NCI-H2107 (cell line): ENCODE data around the gene EPHA2.
"Not testable (repeated sequence)": the region's sequence is repeated elsewhere in the genome, so short reads cannot be mapped to it uniquely, and the experiment has no call there.

Experiments used
- DNase-seq: peaks from one replicate; lab custom pipeline; 2025; lab: John Stamatoyannopoulos, UW

The EPHA2 gene

GRCh38 chr1:16183765-16184556 lies 28.1 kb upstream of the EPHA2 start:
- no peak for DNase-seq

DNA sequence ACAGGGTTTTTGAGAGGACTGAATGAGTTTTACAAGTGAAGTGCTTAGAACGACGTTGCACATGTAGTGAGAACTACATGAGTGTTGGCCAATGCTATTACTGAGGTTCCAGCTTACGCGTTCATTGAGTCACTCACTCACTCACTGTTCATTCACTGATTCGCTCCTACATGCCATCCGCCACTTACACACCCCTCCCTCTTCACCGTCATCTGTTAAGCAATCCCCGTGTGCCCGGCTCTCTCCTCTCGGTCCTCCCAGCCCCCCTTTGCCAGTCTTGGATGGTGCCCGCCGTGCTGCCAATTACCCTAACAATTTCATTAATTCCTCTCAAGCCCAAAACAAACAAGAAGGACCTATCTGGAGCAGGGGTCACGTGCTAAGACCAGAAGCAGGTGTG lies 27.3 kb upstream of the EPHA2 start:
- DNase-seq, result no peak

- DNase-seq, result no peak
Measured at GRCh38 chr1:16181887-16182719, 26.2 kb upstream of the EPHA2 start.

GRCh38 chr1:16180291-16180824 lies 24.5 kb upstream of the EPHA2 start:
- no peak for DNase-seq

- no peak for DNase-seq
Measured at GRCh38 chr1:16178596-16179497, 23.0 kb upstream of the EPHA2 start.

DNA sequence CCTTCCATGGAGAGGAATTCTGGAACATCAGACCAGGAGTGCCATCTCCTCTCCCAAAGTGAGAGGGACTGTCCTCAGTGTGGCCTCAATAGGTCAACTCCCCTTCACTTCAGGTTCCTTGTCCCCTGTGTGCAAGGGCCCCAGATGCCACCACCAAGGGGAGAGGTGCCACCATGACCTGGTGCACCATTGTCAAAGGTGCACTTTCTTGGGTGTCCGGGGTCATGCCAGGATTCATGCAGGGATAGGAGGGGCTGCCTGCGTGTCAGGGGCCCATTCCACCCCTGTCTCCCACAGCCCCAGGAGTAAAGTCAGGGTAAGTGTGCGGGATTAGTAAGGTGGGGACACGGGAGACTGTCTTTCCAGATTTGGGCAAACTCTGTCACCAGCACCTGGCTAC lies 21.4 kb upstream of the EPHA2 start:
- no peak for DNase-seq

- no peak for DNase-seq
Measured at GRCh38 chr1:16176653-16177052, 20.8 kb upstream of the EPHA2 start.

GRCh38 chr1:16175610-16176553 lies 20.0 kb upstream of the EPHA2 start:
- DNase-seq, result no peak

DNA sequence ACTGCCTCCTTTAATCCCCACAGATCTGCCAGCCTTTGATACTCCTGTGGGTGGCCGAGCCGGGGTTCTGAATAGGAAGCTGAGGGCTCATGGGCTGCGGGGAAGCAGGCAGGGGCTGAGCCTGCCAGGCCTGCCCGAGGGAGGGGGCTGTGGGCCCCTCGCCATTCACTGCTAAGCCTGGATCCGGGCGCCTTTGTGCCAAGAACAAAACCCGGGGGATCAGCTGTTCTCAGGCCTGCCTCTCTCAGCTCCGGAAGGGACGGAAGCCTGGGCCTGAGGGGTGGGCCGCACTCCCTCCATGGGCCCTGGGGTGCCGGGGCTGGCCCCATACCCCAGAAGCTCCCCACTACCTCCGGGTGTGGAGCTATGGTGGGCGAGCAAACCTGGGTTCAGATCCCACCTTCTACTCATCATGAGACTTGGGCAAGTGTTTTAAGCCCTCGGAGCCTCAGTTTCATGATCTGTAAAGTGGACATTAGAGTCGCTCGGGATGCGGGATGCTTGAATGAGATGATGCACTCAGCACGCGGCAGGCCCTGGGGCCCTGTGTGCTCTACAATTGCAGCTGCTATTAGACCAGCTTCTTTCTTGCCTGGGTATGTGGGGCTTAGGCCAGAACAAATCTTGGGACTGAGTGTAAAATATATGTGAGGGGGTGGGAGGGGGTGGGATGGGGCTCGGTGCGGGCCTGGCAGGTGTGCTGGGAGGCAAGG lies 19.2 kb upstream of the EPHA2 start:
- no peak for DNase-seq

GRCh38 chr1:16174261-16174868 lies 18.5 kb upstream of the EPHA2 start:
- no peak for DNase-seq

DNA sequence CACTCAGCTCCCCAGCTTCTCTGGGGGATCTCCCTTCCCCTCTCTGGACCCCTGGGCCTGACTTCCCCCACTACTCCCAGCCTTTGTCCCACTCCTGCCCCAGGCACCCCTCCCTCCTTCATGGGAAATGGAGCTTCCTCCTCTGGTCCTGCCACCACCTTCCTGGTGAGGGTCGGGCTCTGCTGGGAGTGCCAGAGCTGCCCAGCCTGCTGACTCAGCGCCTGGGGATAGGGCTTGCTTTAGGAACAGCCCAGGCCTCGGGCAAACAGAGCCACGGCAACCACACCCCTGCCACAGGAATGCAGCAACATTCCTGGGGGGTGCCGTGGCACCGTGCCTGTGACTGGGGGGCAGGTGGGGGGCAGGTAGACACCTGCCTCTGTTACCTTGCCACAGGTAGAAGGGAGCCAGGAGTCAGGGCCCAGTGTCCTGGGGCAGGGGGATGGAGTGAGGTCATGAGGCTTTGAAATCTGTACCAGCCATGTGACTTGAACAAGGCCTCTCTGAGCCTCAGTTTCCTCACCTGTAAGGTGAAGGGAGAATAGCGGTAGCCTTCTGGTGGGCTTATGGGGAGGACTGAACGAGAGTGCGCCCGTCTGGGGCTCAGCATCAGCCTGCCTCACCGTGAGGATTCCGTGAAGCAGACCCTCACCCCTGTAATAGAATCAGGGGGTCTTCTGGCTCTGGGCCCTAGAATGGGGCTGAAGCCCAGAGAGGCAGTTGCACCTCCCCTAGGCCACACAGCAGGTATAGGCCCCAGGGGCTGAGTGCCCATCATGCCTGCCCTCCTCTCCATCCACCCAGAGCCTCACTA lies 17.8 kb upstream of the EPHA2 start:
- no peak for DNase-seq

DNA sequence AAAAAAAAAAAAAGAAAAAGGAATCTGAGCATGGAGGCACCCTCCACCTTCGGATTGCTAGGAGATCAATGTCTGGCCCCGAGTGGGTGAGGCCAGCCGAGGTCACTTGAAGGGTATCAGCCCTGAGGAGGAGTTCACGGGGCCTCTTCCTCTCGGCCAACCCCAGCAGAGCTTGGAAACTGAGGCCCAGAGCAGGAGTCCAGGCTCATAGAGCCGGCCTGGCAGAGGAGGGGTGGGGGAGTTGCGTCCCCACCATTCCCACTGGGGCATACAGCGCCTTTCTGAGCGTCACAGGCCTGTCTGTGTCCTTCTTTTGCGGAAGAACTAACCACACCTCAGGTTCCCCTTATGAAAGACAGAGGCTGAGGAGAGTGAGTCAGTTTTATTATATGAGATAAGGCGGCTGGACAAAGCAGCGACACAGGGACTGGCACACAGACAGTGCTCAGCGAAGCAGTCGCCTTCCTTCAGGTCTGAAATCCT lies 17.1 kb upstream of the EPHA2 start:
- DNase-seq, result no peak

- DNase-seq, result no peak
Measured at GRCh38 chr1:16172218-16172830, 16.5 kb upstream of the EPHA2 start.

DNA sequence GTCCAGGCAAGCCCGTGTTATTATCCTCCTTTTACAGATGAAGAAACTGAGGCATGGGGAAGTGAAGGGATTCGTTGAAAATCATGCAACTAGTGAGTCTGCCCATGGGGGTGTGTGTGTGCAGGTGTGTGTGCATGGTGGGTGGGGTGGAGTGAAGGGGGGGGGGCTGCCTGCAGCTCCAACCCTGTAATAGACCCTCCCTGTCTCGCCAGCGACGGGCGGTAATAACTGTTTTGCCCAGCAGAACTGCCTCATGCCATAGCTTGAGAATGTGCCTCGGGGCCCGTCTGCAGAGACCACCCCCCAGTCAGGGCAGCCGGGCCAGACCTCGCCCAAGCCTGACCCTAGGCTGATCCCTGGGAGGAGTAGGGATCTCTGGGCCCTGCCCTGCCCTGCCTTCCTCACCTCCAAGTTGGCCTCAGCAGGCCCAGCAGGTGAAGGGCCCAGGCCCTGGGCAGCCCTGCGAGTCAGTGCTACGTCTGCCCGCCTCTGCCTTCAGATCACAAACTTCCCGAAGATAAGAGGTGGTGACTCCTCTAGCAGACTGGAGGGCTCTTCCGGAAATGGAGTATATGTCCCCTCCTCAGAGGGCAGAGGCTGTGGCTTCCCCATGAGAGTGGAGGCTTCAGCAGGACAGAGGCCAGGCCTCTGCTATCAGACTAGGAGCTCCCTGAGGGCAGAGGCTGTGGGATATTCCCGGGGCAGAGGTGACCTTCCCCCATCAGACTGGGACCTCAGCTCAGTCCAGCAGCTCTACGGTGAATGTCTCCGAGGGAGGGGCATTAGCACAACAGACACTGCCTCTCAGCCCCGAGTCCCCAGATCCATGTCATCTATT lies 15.7 kb upstream of the EPHA2 start:
- no peak for DNase-seq

- DNase-seq, result no peak
Measured at GRCh38 chr1:16170283-16170673, 14.4 kb upstream of the EPHA2 start.

DNA sequence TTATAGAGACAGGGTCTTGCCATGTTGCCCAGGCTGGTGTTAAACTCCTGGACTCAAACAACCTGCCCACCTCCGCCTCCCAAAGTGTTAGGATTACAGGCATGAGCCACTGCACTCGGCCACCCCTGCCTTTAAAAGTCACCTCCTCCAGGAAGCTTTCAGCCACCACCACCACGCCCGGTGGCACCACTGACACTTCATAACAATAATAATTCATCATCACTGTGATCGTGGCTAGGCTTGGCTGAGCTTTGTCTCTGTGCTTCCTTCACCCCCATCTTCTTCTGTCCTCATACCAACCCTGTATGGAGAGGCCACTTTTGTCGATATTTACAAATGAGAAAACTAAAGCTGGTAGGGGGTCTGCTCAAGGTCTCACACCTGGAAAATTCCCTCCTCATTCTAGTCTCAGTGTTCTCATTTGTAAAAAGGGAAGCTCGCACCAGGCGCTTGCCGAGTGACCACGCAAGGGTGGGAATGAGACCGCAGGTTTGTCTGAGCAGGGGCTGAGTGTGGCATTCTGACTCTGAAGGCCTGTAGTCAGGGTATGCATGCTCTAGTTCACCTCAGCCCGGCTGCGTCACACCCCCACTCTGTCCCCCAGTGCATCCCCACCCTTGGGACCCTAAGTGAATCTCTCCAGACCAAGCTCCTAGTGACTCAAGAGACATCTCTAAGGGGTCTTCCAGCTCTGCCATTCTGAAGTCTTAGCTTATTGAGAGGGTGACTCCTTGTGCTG lies 12.9 kb upstream of the EPHA2 start:
- no peak for DNase-seq

DNA sequence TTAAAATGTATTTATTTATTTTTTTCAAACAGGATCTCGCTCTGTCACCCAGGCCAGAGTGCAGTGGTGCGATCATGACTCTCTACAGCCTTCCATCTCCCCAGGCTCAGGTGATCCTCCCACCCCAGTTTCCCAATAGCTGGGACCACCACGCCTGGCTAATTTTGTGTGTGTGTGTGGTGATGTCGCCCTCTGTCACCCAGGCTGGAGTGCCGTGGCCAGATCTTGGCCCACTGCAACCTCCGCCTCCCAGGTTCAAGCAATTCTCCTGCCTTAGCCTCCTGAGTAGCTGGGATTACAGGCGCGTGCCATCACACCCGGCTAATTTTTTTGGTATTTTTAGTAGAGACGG lies 12.3 kb upstream of the EPHA2 start:
- not testable (repeated sequence) for DNase-seq
